ENCODE measurements around the gene GPR3.

- TF ChIP-seq CTCF (IDR thresholded peaks at IDR 0.05) (no peak), POLR2AphosphoS5 (IDR thresholded peaks at IDR 0.05) (no peak)
Observed at GRCh38 chr1:27397110-27397509, 4.7 kb downstream of the GPR3 start.

Measured in stomach (tissue), 4 donors.